Calu3 (cell line): Measurements from ENCODE around the gene HAUS3. TPM values are rescaled to one million over a fixed set of nuclear protein-coding genes. Genes with fewer than 3 reads are reported as not detected.

ENCODE experiments used
- BruUV-seq: library from RNA; stranded (reverse); fragments of 400-500 nt; replicated peaks from 2 replicates; lab custom pipeline; 2021; lab: Mats Ljungman, UMichigan
- CTCF ChIA-PET: fragments of 300-600 bp; sonication (Branson Sonifier 250); formaldehyde crosslinking; loops from one replicate; lab custom pipeline; 2022; ENCODE audit warnings: antibody characterized with exemption; lab: Charles Lee
- DNase-seq: peaks from one replicate; pipeline ENCODE4 v3.0.0; 2022
- H3K27ac Mint-ChIP-seq: one replicate; pipeline ENCODE4 v1.8.0; 2022; ENCODE audit warnings: mixed read lengths; ENCODE audit not compliant: unreplicated experiment
- H3K27me3 Mint-ChIP-seq: one replicate; pipeline ENCODE4 v1.8.0; 2022; ENCODE audit warnings: mixed read lengths; ENCODE audit not compliant: unreplicated experiment
- H3K36me3 Mint-ChIP-seq: one replicate; pipeline ENCODE4 v1.8.0; 2022; ENCODE audit warnings: mild to moderate bottlenecking, moderate library complexity, mixed read lengths; ENCODE audit not compliant: insufficient read depth, unreplicated experiment
- H3K4me1 Mint-ChIP-seq: one replicate; pipeline ENCODE4 v1.8.0; 2022; ENCODE audit warnings: mild to moderate bottlenecking, low read depth, mixed read lengths; ENCODE audit not compliant: unreplicated experiment
- H3K4me3 Mint-ChIP-seq: one replicate; pipeline ENCODE4 v1.8.0; 2022; ENCODE audit warnings: mild to moderate bottlenecking, low read depth, moderate library complexity, mixed read lengths; ENCODE audit not compliant: unreplicated experiment
- H3K9me3 Mint-ChIP-seq: one replicate; pipeline ENCODE4 v1.8.0; 2022; ENCODE audit warnings: low read depth, mixed read lengths; ENCODE audit not compliant: unreplicated experiment
- intact Hi-C: fragments of 100-400 bp; cut with micrococcal nuclease; formaldehyde crosslinking; loops from one replicate; pipeline ENCODE4 v1.10.0; 2022; ENCODE audit not compliant: unreplicated experiment
- total RNA-seq: library from RNA; stranded (reverse); gene quantifications from 2 replicates; pipeline ENCODE4 v1.2.3, GENCODE V29; 2022
- TF ChIP-seq, protein P1 (sequence below): fragments of 200-600 bp; IDR thresholded peaks from one replicate; pipeline ENCODE4 v1.8.0; 2022; ENCODE audit warnings: antibody characterized with exemption; ENCODE audit not compliant: unreplicated experiment

Gene HAUS3
- total RNA-seq, 1 experiment from 2014 or later = 13.4 TPM

DNA sequence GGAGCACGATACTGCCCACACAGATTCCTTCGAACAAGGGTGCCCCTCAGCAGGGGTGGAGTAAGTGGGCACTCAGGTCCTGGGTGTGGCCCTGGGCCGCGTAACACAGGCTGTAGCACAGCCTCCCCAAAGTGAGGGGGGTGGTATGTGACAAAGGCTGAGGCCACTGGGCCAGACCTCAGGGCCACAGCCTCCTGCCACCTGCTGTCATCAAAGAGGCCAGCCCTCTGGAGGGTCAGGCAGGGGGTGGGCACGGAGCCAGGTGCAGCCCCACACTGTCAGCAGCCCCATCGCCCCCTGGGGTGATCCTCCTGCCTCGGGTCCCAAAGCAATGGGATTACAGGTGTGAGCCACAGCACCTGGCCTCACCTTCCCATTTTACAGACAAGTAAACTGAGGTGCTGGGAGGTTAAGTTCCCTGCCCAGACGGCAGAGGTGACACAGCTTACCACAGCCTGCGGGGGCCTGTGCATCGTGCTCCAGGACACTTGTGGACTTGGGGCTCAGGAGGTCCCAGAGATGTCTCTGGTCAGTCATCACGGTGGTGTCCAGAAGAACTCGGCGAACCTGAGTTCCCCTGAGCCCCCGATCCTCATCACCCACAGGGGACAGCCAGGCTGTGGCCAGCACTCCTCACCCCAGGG is 47.5 kb upstream of the HAUS3 start:
- CTCF ChIA-PET = interaction anchor here (0.7 kb wide), 1 partner anchor 10 kb away, joined by 3 read pairs; no protein-coding TSS in a partner anchor
- H3K9me3 Mint-ChIP-seq = no peaks in the 10 kb centered on the region
- intact Hi-C loops = loop anchor here (10.0 kb wide), 1 partner anchor 45 kb away; no protein-coding TSS in a partner anchor
- H3K4me3 Mint-ChIP-seq = no peak overlapping the region
- TF ChIP-seq, protein P1, sequence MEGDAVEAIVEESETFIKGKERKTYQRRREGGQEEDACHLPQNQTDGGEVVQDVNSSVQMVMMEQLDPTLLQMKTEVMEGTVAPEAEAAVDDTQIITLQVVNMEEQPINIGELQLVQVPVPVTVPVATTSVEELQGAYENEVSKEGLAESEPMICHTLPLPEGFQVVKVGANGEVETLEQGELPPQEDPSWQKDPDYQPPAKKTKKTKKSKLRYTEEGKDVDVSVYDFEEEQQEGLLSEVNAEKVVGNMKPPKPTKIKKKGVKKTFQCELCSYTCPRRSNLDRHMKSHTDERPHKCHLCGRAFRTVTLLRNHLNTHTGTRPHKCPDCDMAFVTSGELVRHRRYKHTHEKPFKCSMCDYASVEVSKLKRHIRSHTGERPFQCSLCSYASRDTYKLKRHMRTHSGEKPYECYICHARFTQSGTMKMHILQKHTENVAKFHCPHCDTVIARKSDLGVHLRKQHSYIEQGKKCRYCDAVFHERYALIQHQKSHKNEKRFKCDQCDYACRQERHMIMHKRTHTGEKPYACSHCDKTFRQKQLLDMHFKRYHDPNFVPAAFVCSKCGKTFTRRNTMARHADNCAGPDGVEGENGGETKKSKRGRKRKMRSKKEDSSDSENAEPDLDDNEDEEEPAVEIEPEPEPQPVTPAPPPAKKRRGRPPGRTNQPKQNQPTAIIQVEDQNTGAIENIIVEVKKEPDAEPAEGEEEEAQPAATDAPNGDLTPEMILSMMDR = no peak
- H3K36me3 Mint-ChIP-seq = no peaks in the 10 kb centered on the region
- DNase-seq = no peak
- H3K27me3 Mint-ChIP-seq = no peaks in the 10 kb centered on the region
- H3K27ac Mint-ChIP-seq = no peak overlapping the region
- no peaks in the 10 kb centered on the region for H3K4me1 Mint-ChIP-seq
- BruUV-seq = no TSS peak

DNA sequence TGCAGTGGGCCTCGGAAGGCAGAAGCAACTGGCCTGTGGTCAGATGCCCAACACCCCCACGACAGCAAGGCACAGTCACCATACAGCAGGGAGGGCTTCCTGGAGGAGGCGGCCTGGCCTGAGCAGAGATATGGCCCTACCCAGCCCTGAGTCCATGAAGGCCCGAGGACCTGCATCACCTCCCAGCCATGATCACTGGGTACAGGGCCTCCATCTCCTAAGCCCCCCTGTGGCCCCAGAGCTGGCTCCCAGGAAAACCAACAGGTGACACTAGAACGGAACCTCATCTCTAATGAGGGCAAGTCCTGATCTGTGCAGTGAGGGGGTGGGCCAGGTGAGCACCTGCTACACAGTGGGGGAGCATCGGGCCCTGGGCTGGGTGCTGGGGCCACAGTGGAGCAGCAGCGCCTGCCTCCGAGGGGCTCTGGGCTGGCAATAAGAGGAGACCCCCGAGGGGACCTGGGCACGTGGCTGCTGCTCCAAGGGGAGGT is 46.2 kb upstream of the HAUS3 start:
- intact Hi-C loops = loop anchor here (10.0 kb wide), 1 partner anchor 47 kb away; no protein-coding TSS in a partner anchor
- Mint-ChIP-seq H3K36me3 (no peaks in the 10 kb centered on the region), H3K27me3 (peaks cover 11% of the 10 kb centered on the region), H3K27ac (no peak overlapping the region), H3K9me3 (no peaks in the 10 kb centered on the region), H3K4me3 (no peak overlapping the region), H3K4me1 (no peaks in the 10 kb centered on the region)
- DNase-seq = no peak
- CTCF ChIA-PET = no interaction called here
- TF ChIP-seq, protein P1 = no peak
- no TSS peak for BruUV-seq

GRCh38 chr4:2287594-2287915 is 45.6 kb upstream of the HAUS3 start:
- no peaks in the 10 kb centered on the region for H3K9me3 Mint-ChIP-seq
- TF ChIP-seq, protein P1 = no peak
- no peak overlapping the region for H3K4me3 Mint-ChIP-seq
- H3K4me1 Mint-ChIP-seq = no peaks in the 10 kb centered on the region
- intact Hi-C loops = loop anchor here (10.0 kb wide), 1 partner anchor 47 kb away; no protein-coding TSS in a partner anchor
- CTCF ChIA-PET = no interaction called here
- no peak for DNase-seq
- no peaks in the 10 kb centered on the region for H3K36me3 Mint-ChIP-seq
- H3K27ac Mint-ChIP-seq = no peak overlapping the region
- no TSS peak for BruUV-seq
- peaks cover 17% of the 10 kb centered on the region for H3K27me3 Mint-ChIP-seq

GRCh38 chr4:2286904-2287593 is 45.1 kb upstream of the HAUS3 start:
- H3K36me3 Mint-ChIP-seq = no peaks in the 10 kb centered on the region
- H3K27me3 Mint-ChIP-seq = peaks cover 22% of the 10 kb centered on the region
- no peak overlapping the region for H3K4me3 Mint-ChIP-seq
- no peaks in the 10 kb centered on the region for H3K4me1 Mint-ChIP-seq
- intact Hi-C loops = loop anchor here (10.0 kb wide), 1 partner anchor 48 kb away; no protein-coding TSS in a partner anchor
- CTCF ChIA-PET = no interaction called here
- TF ChIP-seq, protein P1 = no peak
- no peaks in the 10 kb centered on the region for H3K9me3 Mint-ChIP-seq
- no peak overlapping the region for H3K27ac Mint-ChIP-seq
- no TSS peak for BruUV-seq
- DNase-seq = no peak
